Measurements from ENCODE around the gene C16orf78.

C16orf78 gene, protein sequence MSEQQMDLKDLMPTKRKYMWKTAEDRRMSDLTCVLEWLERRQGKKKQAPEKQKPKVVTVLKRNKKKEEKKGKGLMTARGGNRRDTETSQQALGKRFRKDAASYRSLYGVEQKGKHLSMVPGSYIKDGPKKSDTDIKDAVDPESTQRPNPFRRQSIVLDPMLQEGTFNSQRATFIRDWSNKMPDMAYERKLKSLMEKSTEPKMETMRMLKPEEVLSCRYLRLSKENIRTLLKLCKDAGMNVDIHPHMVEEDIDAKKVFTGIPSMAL
- long read RNA-seq, donor 1: 0 reads
- long read RNA-seq, donor 2: 0 reads
- long read RNA-seq, donor 3: 0 reads
- long read RNA-seq, donor 4: 0 reads
- long read RNA-seq, donor 5: 0 reads
- long read RNA-seq, donor 6: 0 reads
- long read RNA-seq, donor 7: 0 reads
- long read RNA-seq, donor 8: 0 reads

DNA sequence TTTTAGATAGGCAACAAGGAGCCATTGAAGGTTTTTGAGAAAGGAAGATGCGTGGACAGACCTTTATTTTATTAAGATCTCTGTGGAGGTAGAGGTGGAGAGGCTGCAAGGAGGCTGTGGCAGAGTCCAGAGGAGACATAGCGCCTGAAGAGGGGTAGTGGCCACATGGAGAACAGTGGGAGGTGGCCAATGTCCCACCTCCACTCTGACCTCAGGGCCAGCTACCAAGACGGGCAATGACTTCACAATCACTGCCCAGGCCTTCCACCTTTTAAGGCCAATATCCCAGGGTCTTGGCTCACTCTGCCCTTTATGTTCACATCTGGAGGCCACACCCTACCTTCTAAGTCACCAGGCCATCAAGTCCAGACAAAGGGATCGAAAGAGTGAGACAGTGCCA, at the start of gene C16orf78:
Gene C16orf78, plus strand, starts transcription at position 301 of the 400 bp plus-strand sequence. CDS start 136 bp downstream, outside the sequence.
- no peak for DNase-seq

DNA sequence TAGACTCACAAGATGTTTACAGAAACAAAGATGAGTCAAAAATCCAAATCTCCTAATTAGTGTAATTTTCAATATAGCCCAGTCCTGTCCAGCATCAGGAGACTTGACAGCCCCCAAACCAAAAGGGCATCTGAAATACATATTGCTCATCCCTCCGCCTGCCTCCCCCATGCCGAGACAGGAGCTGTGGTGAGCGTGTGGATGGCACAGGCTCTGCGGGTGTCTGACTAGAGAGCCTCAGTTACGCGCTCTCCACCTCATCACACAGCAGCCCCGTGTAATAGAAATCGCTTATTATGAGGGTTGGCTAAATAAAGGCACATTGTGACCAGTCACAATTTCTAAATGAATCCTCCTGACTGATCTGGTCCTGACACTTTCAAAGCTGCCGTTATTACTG, 48.9 kb upstream of the C16orf78 start:
- no peak for DNase-seq

DNA sequence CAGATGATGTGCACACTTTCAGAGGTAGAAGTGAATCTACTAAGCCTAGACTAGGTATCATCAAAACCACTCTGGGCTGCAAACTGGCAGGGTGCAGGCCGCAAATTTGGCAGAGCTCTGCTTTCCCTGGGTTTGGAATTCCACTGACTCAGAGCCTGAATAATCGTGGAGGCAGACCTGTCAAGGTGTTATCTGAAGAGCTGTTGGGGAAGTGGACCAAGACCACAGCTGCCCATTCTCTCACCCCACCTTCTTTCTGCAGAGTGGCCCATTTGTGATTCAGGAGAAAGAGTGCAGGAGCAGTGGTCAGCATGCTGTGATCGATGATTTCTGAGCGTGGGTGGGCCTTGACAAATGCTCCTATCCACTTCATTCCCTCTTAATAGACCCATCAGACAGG, 46.1 kb upstream of the C16orf78 start:
- DNase-seq: no peak

DNA sequence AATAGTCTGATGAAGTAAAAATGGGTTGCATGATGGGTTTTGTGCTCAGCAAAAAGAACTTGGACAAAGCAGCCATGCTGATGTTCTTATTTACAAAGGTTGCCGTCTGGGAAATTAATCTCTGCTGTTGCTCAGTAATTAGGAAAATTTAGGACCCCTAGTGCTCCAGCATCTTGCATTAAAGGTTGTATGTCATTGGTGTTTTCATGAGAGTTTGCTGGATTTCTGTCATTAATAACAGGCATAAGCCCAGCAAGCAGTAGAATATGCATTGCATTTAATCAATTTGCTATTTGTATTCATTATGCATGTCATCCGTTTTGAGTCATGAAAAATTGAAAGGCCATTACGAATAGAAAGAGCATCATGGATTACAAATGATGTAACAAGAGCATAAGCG, 45.3 kb upstream of the C16orf78 start:
- no peak for DNase-seq

DNA sequence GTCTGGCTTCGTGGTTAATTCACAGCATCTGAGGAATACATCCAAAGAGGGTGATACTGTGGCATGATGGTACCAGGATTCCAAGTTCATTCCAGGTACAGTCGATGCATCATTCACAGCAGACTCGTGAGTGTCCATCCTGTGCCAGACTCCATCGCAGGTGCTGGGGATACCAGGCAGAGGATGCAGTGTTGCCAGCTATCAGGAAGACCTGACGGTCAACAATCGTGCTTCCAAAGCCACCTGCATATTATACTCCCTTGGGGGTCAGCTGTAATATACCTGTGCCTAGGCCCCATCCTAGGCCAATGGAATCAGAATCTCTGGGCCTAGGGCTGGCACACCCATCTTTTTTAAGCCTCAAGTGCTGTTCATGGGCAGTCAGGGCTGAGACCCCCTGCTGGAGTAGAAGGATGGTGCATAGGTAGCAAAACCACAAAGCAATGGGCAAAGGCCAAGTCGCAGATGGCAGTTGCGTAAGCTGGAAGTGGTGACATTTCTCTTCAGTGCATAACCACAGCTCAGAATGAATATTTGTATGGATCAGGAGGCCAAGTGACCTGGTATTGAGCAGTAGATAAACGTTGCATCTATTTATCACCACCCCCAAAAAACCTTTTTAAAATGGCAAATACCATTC, 42.9 kb upstream of the C16orf78 start:
- no peak for DNase-seq

DNA sequence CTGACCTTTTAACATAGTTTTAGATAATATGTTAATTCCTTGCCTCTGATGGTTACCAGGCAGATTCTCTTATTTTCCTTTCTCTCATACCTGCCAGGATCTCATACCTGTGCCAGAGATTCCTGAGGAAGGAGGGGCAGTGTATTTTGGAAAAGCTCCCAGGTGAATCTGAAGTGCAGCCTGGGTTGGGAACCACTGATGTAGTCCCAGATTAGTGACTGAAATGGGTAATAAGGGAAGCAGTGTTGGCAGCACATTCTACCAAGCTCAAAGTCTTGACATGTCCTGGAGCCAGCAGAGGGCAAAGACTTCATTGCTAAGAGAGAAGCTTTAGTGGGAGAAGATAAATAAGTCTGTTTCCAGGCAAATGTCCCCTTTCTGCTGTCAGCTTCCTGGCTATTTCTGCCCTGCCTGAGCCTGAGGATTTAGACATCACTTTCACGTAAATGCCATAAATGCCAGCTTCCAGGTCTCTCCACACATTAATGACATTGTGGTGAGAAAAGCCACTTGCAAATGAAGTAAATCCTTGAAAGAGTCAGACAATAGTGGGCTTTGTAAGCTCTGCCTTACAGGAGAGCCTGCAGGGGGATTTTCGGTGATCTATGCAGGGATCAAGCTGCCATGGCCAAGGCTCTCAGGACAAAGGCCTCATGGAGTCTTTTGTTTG, 40.9 kb upstream of the C16orf78 start:
- DNase-seq: no peak

DNA sequence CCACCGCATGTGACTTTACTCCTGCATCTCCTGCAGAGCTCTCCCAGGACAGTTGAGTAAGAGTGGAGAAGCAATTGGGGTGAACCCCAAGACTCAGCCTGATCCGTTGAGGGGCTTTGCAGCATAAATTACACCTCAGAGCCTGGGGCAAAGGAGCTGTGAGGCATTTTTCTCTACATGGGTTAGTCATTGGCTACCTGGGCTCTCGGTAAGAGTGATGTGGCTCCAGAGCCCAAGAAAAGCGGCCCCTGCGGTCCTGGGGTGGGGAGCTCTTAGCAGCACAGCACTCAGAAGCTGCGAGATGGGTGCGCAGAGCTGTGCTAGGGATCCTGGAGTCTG, 40.4 kb upstream of the C16orf78 start:
- no peak for DNase-seq

DNA sequence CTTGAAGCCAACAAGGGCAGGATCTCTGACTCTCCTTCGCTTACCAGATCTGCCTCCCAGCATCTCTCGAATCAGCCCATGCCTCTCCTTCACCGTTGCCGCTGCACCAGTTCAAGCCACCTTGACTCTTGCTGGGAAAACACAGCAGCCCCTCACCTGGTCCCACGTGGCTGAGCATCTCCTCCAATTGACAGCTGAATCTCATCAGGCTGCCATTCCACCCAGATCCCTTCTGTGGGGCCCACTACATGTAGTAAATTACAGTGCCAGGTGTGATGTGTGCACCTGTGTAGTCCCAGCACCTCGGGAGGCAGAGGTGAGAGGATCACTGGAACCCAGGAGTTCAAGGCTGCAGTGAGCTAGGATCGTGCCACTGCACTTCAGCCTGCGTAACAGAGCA, 37.8 kb upstream of the C16orf78 start:
- DNase-seq: no peak

DNA sequence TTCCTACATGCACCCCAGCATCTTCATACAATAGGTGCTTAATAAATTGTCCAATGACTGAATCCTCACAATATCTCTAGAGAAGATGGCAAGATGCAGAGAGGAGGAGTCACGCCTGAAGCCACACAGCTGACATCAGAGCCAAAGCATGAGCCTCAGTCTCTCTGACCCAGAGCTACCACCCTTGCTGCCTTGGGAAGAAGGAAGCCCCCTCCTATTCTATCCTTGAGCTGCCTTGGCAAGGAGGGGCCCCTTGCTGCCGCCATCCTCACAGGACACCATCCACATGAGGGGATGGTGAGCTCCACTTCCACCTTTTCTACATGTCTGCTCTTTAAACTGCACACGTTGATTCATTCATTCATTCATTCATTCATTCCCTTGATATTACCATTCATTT, 37.0 kb upstream of the C16orf78 start:
- no peak for DNase-seq

DNA sequence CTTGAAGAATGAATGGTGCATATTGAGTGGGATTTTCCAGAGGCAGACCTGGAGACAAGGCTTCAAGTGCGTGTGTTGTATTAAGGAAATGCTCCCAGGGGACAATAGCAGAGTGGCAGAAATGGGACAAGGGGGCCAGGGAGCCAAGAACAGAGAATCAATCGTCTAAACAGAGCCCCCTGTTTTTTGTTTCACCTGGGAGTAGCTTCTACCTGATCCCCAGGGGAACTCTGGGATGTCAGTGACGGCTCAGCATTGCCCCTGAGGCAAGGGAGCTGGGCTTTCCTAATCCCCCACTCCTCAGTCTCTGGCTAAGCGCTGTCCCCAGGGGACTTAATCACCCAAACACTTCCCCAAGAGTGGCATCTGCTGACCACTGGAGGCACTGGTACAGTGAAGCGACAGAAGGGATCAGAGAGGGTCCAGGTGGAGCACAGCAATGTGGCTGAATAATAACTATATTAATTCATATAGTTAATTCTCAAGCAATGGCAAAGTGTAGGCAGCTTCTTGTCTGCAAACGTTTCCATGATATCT, 35.7 kb upstream of the C16orf78 start:
- no peak for DNase-seq

DNA sequence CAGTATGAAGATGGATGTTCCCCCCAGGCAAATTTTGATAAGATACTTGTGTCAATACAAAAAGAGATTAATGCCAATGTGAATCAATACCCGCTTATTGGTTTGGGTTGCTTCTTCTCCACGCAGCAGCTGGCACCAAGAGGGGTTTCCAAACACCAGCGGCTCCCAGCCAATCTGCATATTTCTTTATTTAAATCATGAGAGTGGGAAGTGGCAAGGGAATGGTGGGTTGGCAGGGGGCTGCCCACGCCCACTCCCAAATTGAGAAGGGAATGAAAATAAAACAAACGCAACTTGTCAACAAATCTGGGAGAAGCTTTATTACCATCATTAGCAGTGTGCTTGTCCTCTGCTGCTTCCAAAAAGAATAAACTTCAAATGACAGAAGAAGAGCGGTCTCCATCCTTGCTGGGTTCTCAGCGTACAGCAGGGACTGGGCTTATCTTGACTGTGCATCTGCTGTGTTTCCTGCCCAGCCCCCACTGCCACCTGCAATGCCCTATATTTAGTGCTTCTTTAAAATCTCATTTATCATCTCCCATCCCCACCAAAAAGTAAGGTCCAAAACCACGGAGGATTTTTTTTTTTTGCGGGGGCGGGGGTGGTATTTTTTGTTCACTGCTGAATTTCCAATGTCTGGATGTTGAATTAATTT, 34.9 kb upstream of the C16orf78 start:
- no peak for DNase-seq

DNA sequence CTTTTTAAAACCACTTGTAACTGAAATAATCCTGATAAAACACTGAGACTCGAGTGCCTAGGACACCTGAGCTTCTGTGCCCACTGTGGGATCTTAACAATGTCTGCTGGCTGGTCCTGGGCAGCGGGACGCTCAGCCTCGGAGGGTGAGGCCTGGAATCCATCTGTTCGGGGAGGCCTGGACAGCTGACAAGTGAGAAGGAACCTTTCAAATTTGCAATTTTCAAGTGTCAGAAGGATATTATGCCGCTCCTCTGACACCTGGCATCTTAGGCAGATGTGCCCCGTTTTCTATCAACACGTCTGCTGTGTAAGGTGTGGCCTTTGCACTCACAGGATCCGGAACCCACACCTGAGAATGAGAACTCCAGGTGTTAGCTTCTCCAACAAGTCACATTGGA, 33.1 kb upstream of the C16orf78 start:
- no peak for DNase-seq

DNA sequence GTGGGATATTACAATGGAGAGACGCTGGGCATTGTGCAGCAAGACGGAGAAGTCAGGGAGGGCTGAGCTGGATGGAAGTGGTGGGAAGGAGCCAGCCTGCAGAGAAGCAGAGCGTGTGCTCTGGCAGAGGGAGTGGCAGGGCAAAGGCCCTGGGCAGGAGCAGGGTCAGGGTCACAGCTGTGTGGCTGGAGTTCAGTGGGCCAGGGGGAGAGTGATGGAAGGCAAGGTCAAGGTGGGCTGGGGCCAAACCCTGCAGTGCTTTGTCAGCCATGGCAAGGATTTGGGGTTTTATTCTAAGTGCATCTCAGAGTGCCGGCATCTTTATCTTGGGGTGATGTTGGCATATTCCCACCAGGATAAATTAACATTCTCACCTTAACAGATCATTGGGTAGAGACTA, 31.9 kb upstream of the C16orf78 start:
- DNase-seq: no peak

DNA sequence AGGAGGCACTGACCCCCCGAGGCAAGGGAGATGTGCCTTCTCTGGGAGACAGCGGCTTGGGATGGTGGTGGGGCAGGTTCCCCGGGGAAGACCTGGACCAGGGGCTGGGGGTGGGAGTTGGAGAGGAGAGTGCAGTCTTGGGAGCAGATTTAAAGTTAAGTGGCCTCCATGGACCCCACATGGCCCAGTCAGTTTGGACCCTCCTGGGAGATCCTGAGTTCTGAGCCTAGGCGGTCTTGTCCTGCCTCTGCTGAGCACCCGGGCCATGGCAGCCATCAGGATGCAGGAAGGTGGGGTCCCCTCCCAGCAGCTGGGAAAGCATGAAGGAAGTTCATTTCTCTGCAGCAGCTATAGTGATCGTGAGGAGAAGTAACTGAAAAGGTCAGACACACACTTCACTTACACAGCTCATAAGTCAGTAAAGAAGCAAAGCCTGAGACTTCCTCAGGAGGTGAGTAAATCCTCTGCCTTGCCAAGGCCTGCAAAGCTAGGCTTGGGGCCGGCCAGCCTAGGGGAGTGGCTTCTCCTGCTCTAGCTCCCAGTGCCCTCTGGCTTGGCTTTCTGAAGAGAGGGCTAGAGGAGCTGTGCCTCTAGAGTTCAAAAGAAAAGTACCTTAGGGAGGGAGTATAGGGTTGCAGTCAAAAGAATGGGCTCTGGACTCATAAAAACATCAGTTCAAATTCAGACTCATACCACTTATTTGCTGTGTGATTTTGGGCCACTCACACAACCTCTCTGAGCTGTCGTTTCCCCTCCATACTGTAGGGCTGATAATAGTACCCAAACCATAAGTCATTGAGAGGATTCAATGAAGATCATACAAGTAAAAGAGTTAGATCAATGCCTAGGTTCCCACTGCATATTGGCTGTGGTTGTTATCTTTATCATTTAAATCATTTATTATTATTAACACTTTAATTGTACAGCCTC, 31.0 kb upstream of the C16orf78 start:
- no peak for DNase-seq

DNA sequence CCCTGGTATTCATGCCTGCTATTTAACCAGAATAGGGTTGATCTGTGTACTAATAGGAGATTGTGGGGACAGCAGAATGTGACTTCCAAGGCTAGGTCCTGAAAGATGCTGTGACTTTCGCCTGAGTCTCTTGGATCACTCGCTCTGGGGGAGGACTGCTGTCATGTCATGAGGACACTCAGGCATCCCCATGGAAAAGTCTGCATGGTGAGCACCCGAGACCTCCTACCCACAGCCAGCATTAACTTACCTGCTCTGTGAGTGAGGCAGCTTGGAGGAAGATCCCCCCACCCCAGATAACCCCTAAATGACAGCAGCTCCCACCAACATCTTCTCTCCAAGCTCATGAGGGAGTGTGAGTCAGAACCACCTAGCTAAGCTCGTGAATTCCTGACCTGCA, 30.3 kb upstream of the C16orf78 start:
- DNase-seq: no peak

DNA sequence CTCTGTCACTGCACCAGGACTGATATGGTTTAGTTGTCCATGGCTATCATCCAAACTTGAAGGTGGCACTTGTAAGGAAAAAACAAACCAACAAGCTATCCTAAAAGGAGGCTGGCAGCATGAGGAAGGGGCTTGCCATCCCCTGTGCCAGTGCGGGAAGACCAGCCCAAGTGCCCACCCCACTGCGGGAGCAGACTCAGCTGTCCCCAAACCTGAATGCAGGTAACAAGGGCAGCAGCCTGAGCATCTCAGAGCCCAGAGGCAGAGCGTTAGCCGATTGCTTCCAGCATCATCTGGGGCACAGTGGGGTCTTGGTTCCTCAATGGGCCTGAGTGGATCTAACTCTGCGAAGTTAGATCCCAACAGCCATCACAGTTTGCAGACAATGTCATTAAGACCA, 29.2 kb upstream of the C16orf78 start:
- no peak for DNase-seq

DNA sequence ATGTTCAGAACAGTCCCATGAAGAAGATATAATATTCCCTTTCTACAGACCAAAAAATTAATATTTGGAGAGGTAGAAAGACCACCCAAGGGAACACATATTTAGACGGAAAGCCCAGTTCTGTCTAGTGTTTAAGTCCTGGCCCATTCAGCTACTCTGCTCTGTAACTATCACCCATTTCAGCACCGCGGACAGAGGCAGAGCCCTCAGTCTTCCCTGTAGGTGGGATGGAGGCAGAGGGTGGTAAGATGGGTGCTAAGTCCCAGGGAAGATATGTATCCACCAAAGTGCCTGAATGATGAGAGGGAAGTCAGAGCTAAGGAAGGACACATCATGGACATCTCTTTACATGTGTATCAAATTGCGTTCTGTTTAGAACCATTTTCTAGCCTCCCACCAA, 27.8 kb upstream of the C16orf78 start:
- DNase-seq: no peak

DNA sequence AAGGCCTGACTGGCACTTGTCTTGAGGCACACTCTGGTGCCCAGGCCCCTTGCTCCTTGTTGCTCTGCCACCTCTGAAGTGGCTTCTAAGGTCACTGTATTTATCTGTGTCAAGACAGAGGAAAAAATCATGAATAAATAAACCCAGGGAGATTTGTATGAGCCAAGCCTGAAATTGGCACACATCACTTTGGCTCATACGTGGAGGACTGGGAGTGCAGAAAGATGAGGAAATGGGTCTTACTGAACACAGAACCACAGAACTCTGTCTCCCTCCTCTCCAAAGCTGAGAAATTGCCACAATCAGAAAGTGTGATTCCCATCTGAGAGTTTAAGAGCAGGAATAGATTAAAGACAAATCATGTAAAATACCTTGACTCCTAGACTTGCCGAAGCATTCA, 27.1 kb upstream of the C16orf78 start:
- no peak for DNase-seq

DNA sequence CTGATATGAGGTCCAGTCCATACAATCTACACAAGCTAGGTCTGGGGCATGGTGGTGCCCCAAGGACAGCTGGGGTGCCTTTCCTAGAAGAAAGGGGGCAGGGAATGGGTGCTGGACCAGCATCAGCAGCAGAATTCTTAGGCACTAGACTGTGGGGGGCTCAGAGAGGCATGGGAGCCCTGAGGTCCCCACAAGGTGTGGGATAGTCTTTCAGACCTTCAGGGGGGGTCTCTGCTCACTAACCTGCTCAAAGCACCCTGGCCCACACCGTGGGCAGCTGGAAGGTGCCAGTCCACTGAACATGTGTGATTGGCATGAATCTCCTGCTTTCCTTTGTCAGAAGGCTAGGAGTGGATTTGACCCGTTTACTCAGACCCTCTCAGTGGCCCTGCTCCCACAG, 26.1 kb upstream of the C16orf78 start:
- DNase-seq: no peak

DNA sequence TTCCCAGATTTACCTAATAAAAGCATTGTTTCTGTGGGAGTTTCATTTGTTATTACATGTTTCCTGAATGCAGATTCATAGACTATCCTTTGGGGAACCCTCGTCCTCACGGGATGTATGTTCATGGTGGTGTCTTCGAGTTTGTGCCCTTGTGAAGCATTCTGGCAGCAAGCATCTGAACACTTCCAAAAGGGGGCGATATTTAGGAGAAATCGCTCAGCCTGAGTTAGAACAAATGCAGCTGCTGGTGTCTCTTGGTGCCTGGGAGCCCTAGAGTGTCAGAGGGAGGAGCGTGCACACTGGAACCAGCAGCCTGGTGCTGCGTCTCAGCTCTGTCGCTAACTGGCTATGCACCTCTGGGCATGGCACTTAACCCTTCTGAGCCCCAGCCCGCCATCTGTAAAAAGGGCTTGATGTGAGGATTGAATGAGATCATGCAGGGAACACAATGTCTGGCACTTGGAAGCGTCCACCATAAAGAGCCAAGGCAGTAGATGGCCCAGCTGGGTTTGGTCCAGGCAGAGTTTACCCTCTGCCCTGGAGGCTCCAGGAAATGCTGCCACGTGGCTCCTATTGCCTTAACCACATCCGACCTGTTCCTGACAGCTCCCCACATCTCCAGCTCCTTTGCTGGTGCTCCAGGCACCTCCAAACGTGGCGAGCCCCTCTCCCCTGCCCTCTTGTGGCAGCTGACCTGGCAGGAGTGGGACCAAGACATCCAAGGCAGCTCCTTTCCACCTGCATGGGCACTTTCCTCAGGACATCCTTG, 25.0 kb upstream of the C16orf78 start:
- no peak for DNase-seq
